Kidney epithelial cell (primary cell): ENCODE results near the gene CRB1. TPM values are rescaled to one million over a fixed set of nuclear protein-coding genes. Genes with fewer than 3 reads are reported as not detected.

Experiments
- DNase-seq: peaks from one replicate; pipeline ENCODE4 v3.0.0-alpha.2; 2010; ENCODE audit warnings: low read depth
- H3K27me3 ChIP-seq: 2 replicates; pipeline ENCODE4 v1.6.0; 2011; ENCODE audit warnings: low read length; ENCODE audit not compliant: control insufficient read depth, insufficient read depth
- H3K36me3 ChIP-seq: 2 replicates; pipeline ENCODE4 v1.5.1; 2011; ENCODE audit warnings: low read length; ENCODE audit not compliant: control insufficient read depth, insufficient read depth
- H3K4me3 ChIP-seq: 2 replicates; pipeline ENCODE4 v1.5.1; 2011; ENCODE audit warnings: low read depth, mild to moderate bottlenecking, control low read depth, low read length
- CTCF ChIP-seq: IDR thresholded peaks from 2 replicates; pipeline ENCODE4 v1.5.1; 2011; ENCODE audit warnings: mild to moderate bottlenecking, moderate library complexity, low read length, control low read depth, inconsistent platforms; ENCODE audit not compliant: insufficient read depth, poor library complexity, severe bottlenecking
- total RNA-seq: library from RNA; depleted of rRNA; stranded (reverse); fragments of >200 nt; gene quantifications from 2 replicates; pipeline ENCODE4 v1.2.3, GENCODE V29; 2015

Gene CRB1
- total RNA-seq, 1 donor from 2014 or later = 0.33 TPM

- DNase-seq = no peak
- Histone ChIP-seq H3K27me3 (no peaks in the 10 kb centered on the region), H3K36me3 (no peaks in the 10 kb centered on the region), H3K4me3 (no peak overlapping the region)
- no peak for TF ChIP-seq CTCF
Measured at GRCh38 chr1:197510691-197511378, 242.8 kb downstream of the CRB1 start.

GRCh38 chr1:197515421-197515820 is 247.4 kb downstream of the CRB1 start:
- Histone ChIP-seq H3K27me3 (no peaks in the 10 kb centered on the region), H3K36me3 (no peaks in the 10 kb centered on the region), H3K4me3 (no peak overlapping the region)
- no peak for TF ChIP-seq CTCF
- no peak for DNase-seq

GRCh38 chr1:197519741-197520334 is 251.8 kb downstream of the CRB1 start:
- peak; percentile 49 for TF ChIP-seq CTCF
- Histone ChIP-seq H3K4me3 (no peak overlapping the region), H3K36me3 (no peaks in the 10 kb centered on the region), H3K27me3 (no peaks in the 10 kb centered on the region)
- DNase-seq = no peak

- no peak overlapping the region for H3K4me3 ChIP-seq
- no peaks in the 10 kb centered on the region for H3K27me3 ChIP-seq
- no peak for DNase-seq
- TF ChIP-seq CTCF = peak; percentile 55
- no peaks in the 10 kb centered on the region for H3K36me3 ChIP-seq
Measured at GRCh38 chr1:197521118-197521739, 253.2 kb downstream of the CRB1 start.

- H3K27me3 ChIP-seq = no peaks in the 10 kb centered on the region
- peak; percentile 34 for TF ChIP-seq CTCF
- no peak overlapping the region for H3K4me3 ChIP-seq
- no peak for DNase-seq
- no peaks in the 10 kb centered on the region for H3K36me3 ChIP-seq
Measured at GRCh38 chr1:197526736-197527371, 258.8 kb downstream of the CRB1 start.

Other genes with a start within 250 kb of the CRB1 start
- gene F13B, start 201.0 kb upstream of the CRB1 start, total RNA-seq = not detected in 2 replicates
- gene ASPM, start 121.6 kb upstream of the CRB1 start, total RNA-seq = 3.7 and 4.5 TPM in 2 replicates
- 11.7 and 13.5 TPM in 2 replicates for gene ZBTB41, start 67.0 kb upstream of the CRB1 start, total RNA-seq